SW 1271 (cell line): Measurements from ENCODE around the gene ANKRD24.
"Not testable (repeated sequence)": the region's sequence is repeated elsewhere in the genome, so short reads cannot be mapped to it uniquely, and the experiment has no call there.

Experiments
- DNase-seq, 2 experiments: peaks; one replicate each; lab custom pipeline; 2025; lab: John Stamatoyannopoulos, UW

Gene ANKRD24

GRCh38 chr19:4230237-4230636 lies 47.7 kb downstream of the ANKRD24 start:
- not testable (repeated sequence) for DNase-seq

GRCh38 chr19:4231521-4231920 lies 49.0 kb downstream of the ANKRD24 start:
- not testable (repeated sequence) for DNase-seq

GRCh38 chr19:4232139-4232538 lies 49.6 kb downstream of the ANKRD24 start:
- not testable (repeated sequence) for DNase-seq

- peak in 1 of 2 experiments; percentile 47 for DNase-seq
Observed at GRCh38 chr19:4232614-4233281, 50.3 kb downstream of the ANKRD24 start.

GRCh38 chr19:4233282-4233853 lies 50.9 kb downstream of the ANKRD24 start:
- peak in 1 of 2 experiments; percentile 49 for DNase-seq

- DNase-seq, result no peak
Observed at GRCh38 chr19:4234142-4234861, 51.8 kb downstream of the ANKRD24 start.

- DNase-seq, result no peak
Observed at GRCh38 chr19:4234862-4235201, 52.3 kb downstream of the ANKRD24 start.

- not testable (repeated sequence) for DNase-seq
Observed at GRCh38 chr19:4237510-4237909, 55.0 kb downstream of the ANKRD24 start.

- DNase-seq, result no peak
Observed at GRCh38 chr19:4238831-4239230, 56.3 kb downstream of the ANKRD24 start.

GRCh38 chr19:4241824-4242430 lies 59.4 kb downstream of the ANKRD24 start:
- DNase-seq, result no peak

- not testable (repeated sequence) for DNase-seq
Observed at GRCh38 chr19:4245938-4246337, 63.4 kb downstream of the ANKRD24 start.

- peak; percentile 98 for DNase-seq
Observed at GRCh38 chr19:4246767-4247593, 64.5 kb downstream of the ANKRD24 start, which contains the start of gene YJU2. YJU2 (plus strand) TSS chr19:4247080; CDS start chr19:4247147, 67 bp downstream.

GRCh38 chr19:4256563-4256962 lies 74.1 kb downstream of the ANKRD24 start:
- no peak for DNase-seq

- no peak for DNase-seq
Observed at GRCh38 chr19:4257025-4257424, 74.5 kb downstream of the ANKRD24 start.

- no peak for DNase-seq
Observed at GRCh38 chr19:4258181-4258580, 75.7 kb downstream of the ANKRD24 start.

GRCh38 chr19:4260613-4261191 lies 78.2 kb downstream of the ANKRD24 start:
- DNase-seq, result no peak

- DNase-seq, result no peak
Observed at GRCh38 chr19:4264812-4265211, 82.3 kb downstream of the ANKRD24 start.

GRCh38 chr19:4266253-4267000 lies 83.9 kb downstream of the ANKRD24 start:
- no peak for DNase-seq

GRCh38 chr19:4267101-4267900 lies 84.8 kb downstream of the ANKRD24 start:
- DNase-seq, result peak; percentile 15 to 56
